ENCODE results near the gene ATP5F1E. TPM values are rescaled to one million over a fixed set of nuclear protein-coding genes. Genes with fewer than 3 reads are reported as not detected.
A peak's percentile ranks its signal among the peaks of the same experiment; 100 is the strongest.

The ATP5F1E gene
- total and polyA plus RNA-seq, 4 donors: 48.2 to 110 (median 50.8) TPM

GRCh38 chr20:59007665-59008511 lies 24.2 kb downstream of the ATP5F1E start:
- H3K27me3 ChIP-seq (ENCODE audit: control insufficient read depth in 1 of 2, insufficient read depth in 2 of 2, low read length in 1 of 2): no peaks in the 10 kb centered on the region
- DNase-seq (peak; percentile 75 to 89), ATAC-seq (ENCODE audit: low FRiP score) (no peak)
- no peaks in the 10 kb centered on the region for H3K9me3 ChIP-seq (ENCODE audit: control insufficient read depth, low read length)
- H3K4me3 ChIP-seq (ENCODE audit: low read length in 2 of 2): no peak overlapping the region
- WGBS, 2 donors: 92 to 94% methylated on average over 24 of the region's 24 CpGs
- no peaks in the 10 kb centered on the region for H3K4me1 ChIP-seq (ENCODE audit: control insufficient read depth in 1 of 2, insufficient read depth in 2 of 2, low read length in 2 of 2)
- H3K36me3 ChIP-seq (ENCODE audit: control insufficient read depth in 1 of 2, insufficient read depth in 2 of 2, low read length in 1 of 2): no peaks in the 10 kb centered on the region
- intact Hi-C loops (cut with DNase I): no loop called here
- H3K27ac ChIP-seq (ENCODE audit: low read depth in 1 of 2, low read length in 2 of 2): peak overlapping the region; percentile 55 to 62

GRCh38 chr20:59006864-59007664 lies 25.1 kb downstream of the ATP5F1E start, which contains the start of gene CTSZ:
Gene CTSZ, minus strand, starts transcription at chr20:59007254. Its CDS starts 126 bp downstream, at chr20:59007128.
- no peaks in the 10 kb centered on the region for H3K36me3 ChIP-seq (ENCODE audit: control insufficient read depth in 1 of 2, insufficient read depth in 2 of 2, low read length in 1 of 2)
- intact Hi-C loops (cut with DNase I): no loop called here
- ATAC-seq (ENCODE audit: low FRiP score) (peak; percentile 81), DNase-seq (peak; percentile 84 to 91)
- peak within 1 kb of the TSS; percentile 79 to 82 for H3K4me3 ChIP-seq (ENCODE audit: low read length in 2 of 2)
- H3K9me3 ChIP-seq (ENCODE audit: control insufficient read depth, low read length): no peaks in the 10 kb centered on the region
- H3K27me3 ChIP-seq (ENCODE audit: control insufficient read depth in 1 of 2, insufficient read depth in 2 of 2, low read length in 1 of 2): no peaks in the 10 kb centered on the region
- peak within 1 kb of the TSS; percentile 60 to 62 for H3K27ac ChIP-seq (ENCODE audit: low read depth in 1 of 2, low read length in 2 of 2)
- no peaks in the 10 kb centered on the region for H3K4me1 ChIP-seq (ENCODE audit: control insufficient read depth in 1 of 2, insufficient read depth in 2 of 2, low read length in 2 of 2)
- WGBS, 2 donors: 8 to 19% methylated on average over 41 to 82 of the region's 82 CpGs

GRCh38 chr20:59006167-59006863 lies 25.8 kb downstream of the ATP5F1E start:
- Histone ChIP-seq H3K27ac (ENCODE audit: low read depth in 1 of 2, low read length in 2 of 2) (peak overlapping the region; percentile 60 to 62), H3K9me3 (ENCODE audit: control insufficient read depth, low read length) (no peaks in the 10 kb centered on the region), H3K4me3 (ENCODE audit: low read length in 2 of 2) (peak overlapping the region; percentile 79 to 82), H3K4me1 (ENCODE audit: control insufficient read depth in 1 of 2, insufficient read depth in 2 of 2, low read length in 2 of 2) (no peaks in the 10 kb centered on the region), H3K36me3 (ENCODE audit: control insufficient read depth in 1 of 2, insufficient read depth in 2 of 2, low read length in 1 of 2) (no peaks in the 10 kb centered on the region), H3K27me3 (ENCODE audit: control insufficient read depth in 1 of 2, insufficient read depth in 2 of 2, low read length in 1 of 2) (no peaks in the 10 kb centered on the region)
- WGBS, 2 donors: 26 to 28% methylated on average over 29 of the region's 29 CpGs
- intact Hi-C loops (cut with DNase I): no loop called here
- DNase-seq: peak; percentile 72 to 80
- ATAC-seq (ENCODE audit: low FRiP score): peak; percentile 19

- Histone ChIP-seq H3K27ac (ENCODE audit: low read depth in 1 of 2, low read length in 2 of 2) (peak overlapping the region in 1 of 2 donors; percentile 15), H3K36me3 (ENCODE audit: control insufficient read depth in 1 of 2, insufficient read depth in 2 of 2, low read length in 1 of 2) (peaks cover 0 to 2% of the 10 kb centered on the region in 2 donors), H3K4me1 (ENCODE audit: control insufficient read depth in 1 of 2, insufficient read depth in 2 of 2, low read length in 2 of 2) (no peaks in the 10 kb centered on the region), H3K4me3 (ENCODE audit: low read length in 2 of 2) (peak overlapping the region in 1 of 2 donors; percentile 82), H3K27me3 (ENCODE audit: control insufficient read depth in 1 of 2, insufficient read depth in 2 of 2, low read length in 1 of 2) (no peaks in the 10 kb centered on the region), H3K9me3 (ENCODE audit: control insufficient read depth, low read length) (no peaks in the 10 kb centered on the region)
- ATAC-seq (ENCODE audit: low FRiP score): no peak
- 65 to 70% methylated on average over 3 of the region's 3 CpGs for WGBS, 2 donors
- intact Hi-C loops (cut with DNase I): no loop called here
- DNase-seq: peak in 1 of 2 donors; percentile 64
Measured at GRCh38 chr20:59005523-59006166, 26.5 kb downstream of the ATP5F1E start.

- DNase-seq (peak; percentile 79 to 87), ATAC-seq (ENCODE audit: low FRiP score) (peak; percentile 42)
- no peaks in the 10 kb centered on the region for H3K27me3 ChIP-seq (ENCODE audit: control insufficient read depth in 1 of 2, insufficient read depth in 2 of 2, low read length in 1 of 2)
- no peaks in the 10 kb centered on the region for H3K9me3 ChIP-seq (ENCODE audit: control insufficient read depth, low read length)
- H3K36me3 ChIP-seq (ENCODE audit: control insufficient read depth in 1 of 2, insufficient read depth in 2 of 2, low read length in 1 of 2): peaks cover 0 to 2% of the 10 kb centered on the region in 2 donors
- no peak overlapping the region for H3K4me3 ChIP-seq (ENCODE audit: low read length in 2 of 2)
- WGBS, 2 donors: 51 to 57% methylated on average over 17 of the region's 17 CpGs
- intact Hi-C loops (cut with DNase I): no loop called here
- no peak overlapping the region for H3K27ac ChIP-seq (ENCODE audit: low read depth in 1 of 2, low read length in 2 of 2)
- H3K4me1 ChIP-seq (ENCODE audit: control insufficient read depth in 1 of 2, insufficient read depth in 2 of 2, low read length in 2 of 2): no peaks in the 10 kb centered on the region
Measured at GRCh38 chr20:59004763-59005522, 27.2 kb downstream of the ATP5F1E start.

- H3K27ac ChIP-seq (ENCODE audit: low read depth in 1 of 2, low read length in 2 of 2): no peak overlapping the region
- DNase-seq: peak; percentile 85 to 86
- no peaks in the 10 kb centered on the region for H3K9me3 ChIP-seq (ENCODE audit: control insufficient read depth, low read length)
- ATAC-seq (ENCODE audit: low FRiP score): no peak
- H3K27me3 ChIP-seq (ENCODE audit: control insufficient read depth in 1 of 2, insufficient read depth in 2 of 2, low read length in 1 of 2): no peaks in the 10 kb centered on the region
- intact Hi-C loops (cut with DNase I): no loop called here
- H3K4me1 ChIP-seq (ENCODE audit: control insufficient read depth in 1 of 2, insufficient read depth in 2 of 2, low read length in 2 of 2): no peaks in the 10 kb centered on the region
- peaks cover 0 to 2% of the 10 kb centered on the region in 2 donors for H3K36me3 ChIP-seq (ENCODE audit: control insufficient read depth in 1 of 2, insufficient read depth in 2 of 2, low read length in 1 of 2)
- WGBS, 2 donors: 68% methylated on average over 4 of the region's 4 CpGs
- H3K4me3 ChIP-seq (ENCODE audit: low read length in 2 of 2): no peak overlapping the region
Measured at GRCh38 chr20:59004493-59004762, 27.7 kb downstream of the ATP5F1E start.

GRCh38 chr20:59003836-59004492 lies 28.2 kb downstream of the ATP5F1E start:
- DNase-seq: peak; percentile 34 to 64
- intact Hi-C loops (cut with DNase I): no loop called here
- Histone ChIP-seq H3K4me3 (ENCODE audit: low read length in 2 of 2) (no peak overlapping the region), H3K4me1 (ENCODE audit: control insufficient read depth in 1 of 2, insufficient read depth in 2 of 2, low read length in 2 of 2) (no peaks in the 10 kb centered on the region), H3K27me3 (ENCODE audit: control insufficient read depth in 1 of 2, insufficient read depth in 2 of 2, low read length in 1 of 2) (no peaks in the 10 kb centered on the region), H3K27ac (ENCODE audit: low read depth in 1 of 2, low read length in 2 of 2) (no peak overlapping the region), H3K36me3 (ENCODE audit: control insufficient read depth in 1 of 2, insufficient read depth in 2 of 2, low read length in 1 of 2) (peaks cover 0 to 4% of the 10 kb centered on the region in 2 donors), H3K9me3 (ENCODE audit: control insufficient read depth, low read length) (no peaks in the 10 kb centered on the region)
- no peak for ATAC-seq (ENCODE audit: low FRiP score)
- WGBS, 2 donors: 84 to 85% methylated on average over 16 of the region's 16 CpGs

Measured in aorta (tissue), 5 donors.